ENCODE data around the gene HIPK1.

HIPK1 gene

DNA sequence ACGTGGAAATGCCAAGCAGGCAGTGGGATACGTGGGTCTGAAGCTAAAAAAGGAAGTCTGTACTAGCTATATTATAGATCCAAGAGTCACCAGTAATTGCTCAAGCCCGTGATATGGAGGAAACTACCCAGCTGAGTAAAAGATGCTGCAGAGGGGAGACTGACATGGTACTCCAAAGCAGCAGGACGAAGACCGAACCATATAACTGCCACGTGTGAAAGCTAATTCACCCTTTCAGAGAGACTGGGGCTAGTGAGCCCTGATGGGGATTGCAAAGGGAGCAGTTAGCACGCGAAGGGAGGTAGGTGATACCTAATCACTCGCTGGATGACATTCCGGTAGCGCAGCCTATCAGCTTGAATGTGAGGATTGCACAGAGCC lies 24.8 kb upstream of the HIPK1 start:
- no peak for ATAC-seq (ENCODE audit: low read depth)
- Histone ChIP-seq H3K27ac (ENCODE audit: poor library complexity, severe bottlenecking) (peak overlapping the region; percentile 70), H3K4me3 (ENCODE audit: severe bottlenecking) (peak overlapping the region; percentile 61), H3K36me3 (ENCODE audit: low read depth) (peaks cover 36% of the 10 kb centered on the region), H3K4me1 (ENCODE audit: insufficient read depth, poor library complexity, severe bottlenecking) (peaks cover 6% of the 10 kb centered on the region), H3K27me3 (ENCODE audit: insufficient read depth, poor library complexity, severe bottlenecking) (no peaks in the 10 kb centered on the region), H3K9me3 (ENCODE audit: severe bottlenecking) (no peaks in the 10 kb centered on the region)
- TF ChIP-seq, protein P1, sequence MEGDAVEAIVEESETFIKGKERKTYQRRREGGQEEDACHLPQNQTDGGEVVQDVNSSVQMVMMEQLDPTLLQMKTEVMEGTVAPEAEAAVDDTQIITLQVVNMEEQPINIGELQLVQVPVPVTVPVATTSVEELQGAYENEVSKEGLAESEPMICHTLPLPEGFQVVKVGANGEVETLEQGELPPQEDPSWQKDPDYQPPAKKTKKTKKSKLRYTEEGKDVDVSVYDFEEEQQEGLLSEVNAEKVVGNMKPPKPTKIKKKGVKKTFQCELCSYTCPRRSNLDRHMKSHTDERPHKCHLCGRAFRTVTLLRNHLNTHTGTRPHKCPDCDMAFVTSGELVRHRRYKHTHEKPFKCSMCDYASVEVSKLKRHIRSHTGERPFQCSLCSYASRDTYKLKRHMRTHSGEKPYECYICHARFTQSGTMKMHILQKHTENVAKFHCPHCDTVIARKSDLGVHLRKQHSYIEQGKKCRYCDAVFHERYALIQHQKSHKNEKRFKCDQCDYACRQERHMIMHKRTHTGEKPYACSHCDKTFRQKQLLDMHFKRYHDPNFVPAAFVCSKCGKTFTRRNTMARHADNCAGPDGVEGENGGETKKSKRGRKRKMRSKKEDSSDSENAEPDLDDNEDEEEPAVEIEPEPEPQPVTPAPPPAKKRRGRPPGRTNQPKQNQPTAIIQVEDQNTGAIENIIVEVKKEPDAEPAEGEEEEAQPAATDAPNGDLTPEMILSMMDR (IDR thresholded peaks at IDR 0.05; ENCODE audit: poor library complexity, severe bottlenecking), result no peak
- no peak for DNase-seq (ENCODE audit: low spot score)

DNA sequence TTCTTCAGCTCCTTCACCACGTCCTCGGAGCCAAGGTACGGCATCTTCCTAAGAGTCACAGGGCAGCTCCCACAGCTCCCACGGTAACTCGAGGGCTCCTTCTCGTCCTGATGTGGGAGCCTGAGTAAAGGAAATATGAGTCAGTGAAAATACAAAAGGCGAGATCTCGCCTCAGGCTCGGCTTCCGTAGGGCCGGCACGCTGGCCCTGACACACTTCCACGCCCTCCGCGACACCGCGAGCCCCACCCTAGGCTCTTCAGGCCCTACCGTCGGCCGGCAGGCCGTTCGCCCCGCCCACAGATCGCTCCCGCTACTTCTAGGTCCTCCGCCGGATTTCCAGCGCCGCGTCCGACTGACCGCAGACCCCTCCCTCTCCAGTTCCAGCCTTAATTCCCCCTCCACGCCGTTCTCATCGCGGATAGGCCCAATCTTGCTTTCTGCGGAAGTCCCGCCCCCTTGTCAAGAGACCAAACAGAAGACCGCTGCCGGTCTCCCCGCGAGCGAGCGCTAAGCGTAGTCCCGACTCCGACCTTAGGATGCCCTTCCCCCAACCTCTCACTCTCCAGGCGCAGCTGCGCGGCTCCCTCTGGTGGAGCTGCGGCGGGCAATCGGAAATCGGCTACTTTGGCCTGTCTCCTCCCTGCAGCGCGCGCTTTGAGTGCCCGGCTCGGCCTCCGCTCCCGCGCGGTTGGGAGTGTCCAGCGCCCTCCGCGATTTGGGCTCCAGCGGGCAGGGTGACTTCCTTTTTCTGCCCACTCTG lies 24.3 kb upstream of the HIPK1 start, which contains the start of the genes AP4B1 and DCLRE1B:
AP4B1 (minus strand) TSS at position 126 of the 761 bp plus-strand sequence; CDS start at position 44, 82 bp downstream.
DCLRE1B (plus strand) TSS at position 653 of the 761 bp plus-strand sequence. CDS start 261 bp downstream, outside the sequence.
- H3K36me3 ChIP-seq (ENCODE audit: low read depth), result peaks cover 36% of the 10 kb centered on the region
- no peaks in the 10 kb centered on the region for H3K9me3 ChIP-seq (ENCODE audit: severe bottlenecking)
- ATAC-seq (ENCODE audit: low read depth) (peak; percentile 91), DNase-seq (ENCODE audit: low spot score) (peak; percentile 99)
- peak within 1 kb of the TSS; percentile 70 for H3K27ac ChIP-seq (ENCODE audit: poor library complexity, severe bottlenecking)
- TF ChIP-seq, protein P1 (IDR thresholded peaks at IDR 0.05; ENCODE audit: poor library complexity, severe bottlenecking), result peak; percentile 83
- H3K4me3 ChIP-seq (ENCODE audit: severe bottlenecking), result peak within 1 kb of the TSS; percentile 61
- peaks cover 6% of the 10 kb centered on the region for H3K4me1 ChIP-seq (ENCODE audit: insufficient read depth, poor library complexity, severe bottlenecking)
- no peaks in the 10 kb centered on the region for H3K27me3 ChIP-seq (ENCODE audit: insufficient read depth, poor library complexity, severe bottlenecking)

DNA sequence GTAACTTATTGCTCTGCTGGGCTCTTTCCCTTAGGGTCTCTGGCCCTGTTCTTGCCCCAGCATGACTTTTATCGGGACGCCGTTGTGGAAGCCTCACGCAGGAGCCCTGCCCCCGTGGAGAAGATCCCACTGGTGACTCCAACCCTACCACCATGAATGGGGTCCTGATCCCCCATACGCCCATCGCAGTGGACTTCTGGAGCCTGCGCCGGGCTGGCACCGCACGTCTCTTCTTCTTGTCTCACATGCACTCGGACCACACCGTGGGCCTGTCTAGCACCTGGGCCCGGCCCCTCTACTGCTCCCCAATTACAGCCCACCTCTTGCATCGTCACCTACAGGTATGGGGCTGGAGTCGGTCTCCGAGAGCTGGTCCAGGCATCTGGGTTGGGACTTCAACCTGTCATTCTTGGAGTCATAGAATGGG lies 23.7 kb upstream of the HIPK1 start:
- TF ChIP-seq, protein P1 (IDR thresholded peaks at IDR 0.05; ENCODE audit: poor library complexity, severe bottlenecking), result peak; percentile 39
- ATAC-seq (ENCODE audit: low read depth) (peak; percentile 16; the same call in 2 of the 3 replicates), DNase-seq (ENCODE audit: low spot score) (no peak)
- peaks cover 38% of the 10 kb centered on the region for H3K36me3 ChIP-seq (ENCODE audit: low read depth)
- peaks cover 6% of the 10 kb centered on the region for H3K4me1 ChIP-seq (ENCODE audit: insufficient read depth, poor library complexity, severe bottlenecking)
- no peaks in the 10 kb centered on the region for H3K9me3 ChIP-seq (ENCODE audit: severe bottlenecking)
- H3K4me3 ChIP-seq (ENCODE audit: severe bottlenecking), result peak overlapping the region; percentile 61
- peak overlapping the region; percentile 70 for H3K27ac ChIP-seq (ENCODE audit: poor library complexity, severe bottlenecking)
- no peaks in the 10 kb centered on the region for H3K27me3 ChIP-seq (ENCODE audit: insufficient read depth, poor library complexity, severe bottlenecking)

GRCh38 chr1:113912594-113913311 lies 16.4 kb upstream of the HIPK1 start:
- H3K4me3 ChIP-seq (ENCODE audit: severe bottlenecking), result no peak overlapping the region
- peaks cover 60% of the 10 kb centered on the region for H3K36me3 ChIP-seq (ENCODE audit: low read depth)
- DNase-seq (ENCODE audit: low spot score) (no peak), ATAC-seq (ENCODE audit: low read depth) (no peak)
- no peaks in the 10 kb centered on the region for H3K4me1 ChIP-seq (ENCODE audit: insufficient read depth, poor library complexity, severe bottlenecking)
- no peaks in the 10 kb centered on the region for H3K27me3 ChIP-seq (ENCODE audit: insufficient read depth, poor library complexity, severe bottlenecking)
- no peak overlapping the region for H3K27ac ChIP-seq (ENCODE audit: poor library complexity, severe bottlenecking)
- H3K9me3 ChIP-seq (ENCODE audit: severe bottlenecking), result no peaks in the 10 kb centered on the region
- TF ChIP-seq, protein P1 (IDR thresholded peaks at IDR 0.05; ENCODE audit: poor library complexity, severe bottlenecking), result no peak
